TTC549 (cell line): ENCODE measurements around the gene GRK1.

Experiments
- FAIRE-seq: peaks from 2 replicates; lab custom pipeline; 2012; peaks lifted over from hg19 to GRCh38; lab: Jason Lieb, UNC

Gene GRK1

GRCh38 chr13:113775451-113776145, 108.6 kb downstream of the GRK1 start:
- no peak for FAIRE-seq

GRCh38 chr13:113776231-113777125, 109.5 kb downstream of the GRK1 start:
- FAIRE-seq = no peak

- FAIRE-seq = no peak
These were observed 110.6 kb downstream of the GRK1 start for GRCh38 chr13:113777311-113778260.

- no peak for FAIRE-seq
These were observed 114.6 kb downstream of the GRK1 start for GRCh38 chr13:113781571-113781970.

GRCh38 chr13:113782472-113782871, 115.5 kb downstream of the GRK1 start:
- no peak for FAIRE-seq

- no peak for FAIRE-seq
These were observed 116.3 kb downstream of the GRK1 start for GRCh38 chr13:113783200-113783881.

- FAIRE-seq = no peak
These were observed 117.1 kb downstream of the GRK1 start for GRCh38 chr13:113783966-113784644.

GRCh38 chr13:113784645-113785024, 117.6 kb downstream of the GRK1 start:
- FAIRE-seq = no peak

- FAIRE-seq = no peak
These were observed 118.3 kb downstream of the GRK1 start for GRCh38 chr13:113785051-113786010.

- FAIRE-seq = no peak
These were observed 119.3 kb downstream of the GRK1 start for GRCh38 chr13:113786262-113786841.
